Activated CD4-positive, alpha-beta T cell treated with anti-CD3 and anti-CD28 coated beads, Interleukin-2, amount 10 ng/mL, durations not matched to agents 24 days and 14 days (primary cell): ENCODE data around the gene CDC42. TPM values are rescaled to one million over a fixed set of nuclear protein-coding genes. Genes with fewer than 3 reads are reported as not detected.

Source experiments
- total RNA-seq: library from RNA; stranded (reverse); gene quantifications from 2 replicates; pipeline ENCODE4 v1.2.3, GENCODE V29; 2022

Gene CDC42
- total RNA-seq, 1 donor from 2014 or later = 307 TPM

Other genes starting within 250 kb of the CDC42 start
- gene LDLRAD2, start 240.4 kb upstream of the CDC42 start, total RNA-seq = 0.05 TPM in 1 of 2 replicates, not detected in the other
- 6.2 and 6.3 TPM in 2 replicates for gene HSPG2, start 115.4 kb upstream of the CDC42 start, total RNA-seq
- not detected in 2 replicates for gene CELA3B, start 75.7 kb upstream of the CDC42 start, total RNA-seq
- gene CELA3A, start 51.1 kb upstream of the CDC42 start, total RNA-seq = not detected in 2 replicates
- not detected in 2 replicates for gene WNT4, start 90.4 kb downstream of the CDC42 start, total RNA-seq